Measurements from ENCODE around the gene BLVRA.
"Not testable (repeated sequence)": the region's sequence is repeated elsewhere in the genome, so short reads cannot be mapped to it uniquely, and the experiment has no call there.

BLVRA gene

GRCh38 chr7:43758029-43758821 lies at the start of gene BLVRA:
Gene BLVRA (plus strand): TSS chr7:43758680. CDS start chr7:43771159, 12,479 bp downstream.
- DNase-seq = peak; percentile 62 to 65

DNA sequence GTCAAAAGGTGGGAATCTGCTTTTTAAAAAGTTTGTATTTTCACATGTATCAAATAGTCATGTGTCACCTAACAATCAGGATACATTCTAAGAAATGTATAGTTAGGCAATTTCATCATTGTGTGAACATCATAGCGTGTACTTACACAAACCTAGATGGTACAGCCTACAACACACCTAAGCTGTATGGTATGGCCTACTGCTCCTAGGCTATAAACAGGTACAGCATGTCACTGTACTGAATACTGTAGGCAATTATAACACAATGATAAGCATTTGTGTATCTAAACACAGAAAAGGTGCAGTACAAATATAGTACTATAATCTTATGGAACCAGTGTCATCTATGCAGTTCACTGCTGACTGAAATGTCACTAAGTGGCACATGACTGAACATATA lies 47.0 kb upstream of the BLVRA start:
- no peak for DNase-seq

DNA sequence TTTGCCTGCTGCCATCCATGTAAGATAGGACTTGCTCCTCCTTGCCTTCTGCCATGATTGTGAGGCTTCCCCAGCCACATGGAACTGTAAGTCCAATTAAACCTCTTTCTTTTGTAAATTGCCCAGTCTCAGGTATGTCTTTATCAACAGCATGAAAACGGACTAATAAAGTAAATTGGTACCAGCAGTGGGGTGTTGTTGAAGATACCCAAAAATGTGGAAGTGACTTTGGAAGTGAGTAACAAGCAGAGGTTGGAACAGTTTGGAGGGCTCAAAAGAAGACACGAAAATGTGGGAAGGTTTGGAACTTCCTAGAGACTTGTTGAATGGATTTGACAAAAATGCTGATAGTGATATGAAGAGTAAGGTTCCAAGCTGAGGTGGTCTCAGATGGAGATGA lies 42.5 kb upstream of the BLVRA start:
- not testable (repeated sequence) for DNase-seq

DNA sequence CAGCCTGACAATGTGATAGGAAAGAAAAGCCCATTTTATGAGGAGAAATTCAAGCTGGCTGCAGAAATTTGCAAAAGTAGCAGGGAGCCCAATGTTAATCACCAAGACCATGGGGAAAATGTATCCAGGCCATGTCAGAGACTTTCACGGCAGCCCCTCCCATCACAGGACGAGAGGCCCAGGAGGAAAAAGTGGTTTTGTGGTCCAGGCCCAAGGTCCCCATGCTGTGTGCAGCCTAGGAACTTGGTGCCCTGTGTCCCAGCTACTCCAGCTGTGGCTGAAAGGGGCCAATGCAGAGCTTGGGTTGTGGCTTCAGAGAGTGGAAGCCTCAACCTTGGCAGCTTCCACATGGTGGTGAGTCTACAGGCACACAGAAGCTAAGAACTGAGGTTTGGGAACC lies 41.9 kb upstream of the BLVRA start:
- no peak for DNase-seq

DNA sequence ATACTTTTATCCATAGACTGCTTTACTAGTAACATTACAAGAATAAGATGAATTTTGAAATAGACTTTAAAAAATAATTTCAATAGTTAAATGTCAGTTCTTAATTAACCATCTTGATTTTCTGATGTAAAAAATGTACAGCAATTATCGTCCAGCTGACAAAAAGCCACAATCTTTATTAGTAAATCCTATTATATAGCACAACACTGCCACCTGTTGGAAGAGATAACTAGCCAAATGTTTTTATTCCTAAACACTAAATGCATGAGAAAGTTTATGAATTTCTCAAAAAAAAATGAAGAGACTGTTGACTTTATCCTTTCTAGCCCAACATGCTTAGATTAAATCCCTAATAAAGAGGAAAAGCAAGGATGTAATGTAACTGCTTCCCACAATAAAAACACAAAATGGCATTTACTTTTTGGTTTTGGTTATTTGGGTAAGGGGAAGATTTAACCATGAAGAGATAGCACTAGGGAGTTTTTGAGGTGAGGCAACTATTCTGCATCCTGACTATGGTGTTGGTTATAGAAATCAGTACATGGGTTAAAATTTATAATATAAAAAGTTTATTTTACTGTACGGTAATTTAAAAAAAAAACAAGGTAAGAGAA lies 37.2 kb upstream of the BLVRA start:
- DNase-seq = peak in 1 of 2 donors; percentile 29

DNA sequence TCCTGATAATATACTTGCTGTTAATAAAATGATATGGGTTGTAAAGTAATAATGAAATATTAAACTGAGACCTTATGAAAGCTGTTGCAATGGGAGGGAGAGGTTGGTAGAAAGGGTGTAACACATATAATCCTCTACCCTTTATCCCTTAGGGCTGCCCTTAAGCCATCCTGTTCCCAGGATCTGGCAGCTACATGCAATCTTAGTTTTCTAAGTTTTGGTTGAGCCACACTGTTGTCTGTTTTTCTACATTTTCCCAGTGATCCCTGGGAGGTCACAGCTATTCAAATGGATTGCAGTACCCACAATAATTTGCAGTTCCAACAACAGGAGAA lies 35.5 kb upstream of the BLVRA start:
- DNase-seq = no peak

DNA sequence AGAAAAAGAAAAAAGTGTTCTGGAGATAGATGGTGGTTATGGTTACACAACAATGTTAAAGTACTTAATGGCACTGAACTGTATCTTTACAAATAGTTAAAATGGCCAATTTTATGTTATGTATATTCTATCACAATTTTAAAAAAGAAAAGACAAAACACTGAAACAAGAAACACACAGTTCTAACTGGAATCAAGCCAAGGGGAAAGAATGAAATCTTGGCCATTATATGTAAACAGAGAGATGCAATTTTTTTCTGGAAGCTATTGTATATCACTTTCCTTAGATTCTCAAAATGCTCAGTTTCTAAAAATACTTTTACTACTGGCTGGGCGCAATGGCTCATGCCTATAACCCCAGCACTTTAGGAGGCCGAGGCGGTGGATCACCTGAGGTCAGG lies 33.2 kb upstream of the BLVRA start:
- DNase-seq = no peak

DNA sequence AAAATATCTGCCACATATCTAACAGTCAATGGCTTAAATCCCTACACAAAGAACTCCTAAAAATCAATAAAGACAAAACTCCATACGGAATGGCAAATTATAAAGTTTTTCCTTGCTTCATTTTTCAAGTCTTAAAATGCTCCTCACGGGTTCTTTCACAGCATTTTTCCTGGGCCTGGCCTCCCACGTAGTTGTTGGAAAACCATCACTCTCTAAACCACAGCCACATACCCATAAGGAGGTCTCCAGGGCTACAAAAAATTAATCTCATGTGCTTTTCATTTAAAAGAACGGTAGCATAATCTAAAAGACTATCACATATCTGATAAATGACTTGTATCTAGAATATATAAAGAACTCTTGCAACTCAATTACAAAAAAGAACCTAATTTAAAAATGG lies 32.0 kb upstream of the BLVRA start:
- no peak for DNase-seq

DNA sequence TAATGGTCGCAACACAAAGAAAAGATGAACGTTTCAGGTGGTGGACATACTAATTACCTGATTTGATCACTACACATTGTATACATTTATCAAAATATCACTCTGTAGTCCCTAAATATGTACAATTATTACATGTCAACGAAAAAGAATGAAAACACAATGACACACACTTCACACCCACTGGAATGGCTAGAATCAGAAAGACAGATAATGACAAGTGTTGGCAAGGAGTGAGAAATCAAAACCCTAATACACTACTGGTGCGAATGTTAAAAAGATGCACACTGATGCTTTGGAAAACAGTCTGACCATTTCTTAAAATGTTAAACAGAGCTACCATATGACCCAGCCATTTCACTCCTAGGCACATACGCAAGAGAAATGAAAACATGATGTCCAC lies 31.5 kb upstream of the BLVRA start:
- DNase-seq = no peak

DNA sequence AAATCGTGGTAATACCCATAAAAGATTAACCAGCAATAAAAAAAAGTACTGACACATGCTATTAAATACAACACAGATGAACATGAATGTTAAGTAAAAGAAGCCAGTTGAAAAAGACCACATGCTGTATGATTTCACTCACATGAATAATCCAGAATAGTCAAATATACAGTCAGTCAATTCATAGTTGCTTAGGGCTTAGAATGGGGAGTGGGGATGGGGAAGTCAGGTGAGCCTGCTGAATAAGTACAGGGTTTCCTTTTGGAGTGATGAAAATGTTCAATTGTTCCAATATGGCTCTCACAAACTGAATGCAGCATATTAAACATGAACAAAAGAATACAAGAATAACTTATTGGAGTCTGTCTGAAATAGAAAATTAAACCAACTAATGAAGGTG lies 31.0 kb upstream of the BLVRA start:
- DNase-seq = no peak

- peak; percentile 79 to 82 for DNase-seq
Observed at GRCh38 chr7:43729214-43729923, 29.1 kb upstream of the BLVRA start, which contains the start of gene COA1. Gene COA1 (minus strand): TSS chr7:43729523. CDS start chr7:43648614, 80,909 bp downstream.

DNA sequence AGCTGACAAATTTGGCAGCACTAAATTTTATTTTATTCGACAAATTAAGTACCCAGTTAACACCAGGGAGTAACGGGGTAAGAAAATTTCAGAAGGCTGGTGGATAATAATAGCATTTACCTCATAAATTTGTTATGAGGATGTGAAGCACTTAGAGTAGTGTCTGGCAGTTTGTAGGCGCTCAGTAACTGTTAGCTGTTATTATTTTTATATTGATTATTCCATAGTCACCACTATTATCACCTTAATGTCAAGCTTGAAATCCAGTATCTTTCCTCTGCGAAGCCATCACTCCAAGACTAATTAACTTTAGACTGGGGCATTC lies 28.6 kb upstream of the BLVRA start:
- no peak for DNase-seq

DNA sequence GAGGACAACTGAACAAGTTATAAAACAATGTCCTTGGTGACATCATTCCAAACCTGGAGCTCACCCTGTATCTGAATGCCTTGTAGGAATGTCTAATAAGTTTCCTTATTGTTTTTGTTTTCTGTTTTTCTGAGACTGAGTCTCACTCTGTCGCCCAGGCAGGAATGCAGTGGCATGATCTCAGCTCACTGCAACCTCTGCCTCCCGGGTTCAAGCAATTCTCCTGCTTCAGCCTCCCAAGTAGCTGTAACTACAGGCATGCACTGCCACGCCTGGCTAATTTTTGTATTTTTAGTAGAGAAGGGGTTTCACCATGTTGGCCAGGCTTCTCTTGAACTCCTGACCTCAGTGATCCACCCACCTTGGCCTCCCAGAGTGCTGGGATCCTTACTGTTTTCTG lies 27.0 kb upstream of the BLVRA start:
- not testable (repeated sequence) for DNase-seq

DNA sequence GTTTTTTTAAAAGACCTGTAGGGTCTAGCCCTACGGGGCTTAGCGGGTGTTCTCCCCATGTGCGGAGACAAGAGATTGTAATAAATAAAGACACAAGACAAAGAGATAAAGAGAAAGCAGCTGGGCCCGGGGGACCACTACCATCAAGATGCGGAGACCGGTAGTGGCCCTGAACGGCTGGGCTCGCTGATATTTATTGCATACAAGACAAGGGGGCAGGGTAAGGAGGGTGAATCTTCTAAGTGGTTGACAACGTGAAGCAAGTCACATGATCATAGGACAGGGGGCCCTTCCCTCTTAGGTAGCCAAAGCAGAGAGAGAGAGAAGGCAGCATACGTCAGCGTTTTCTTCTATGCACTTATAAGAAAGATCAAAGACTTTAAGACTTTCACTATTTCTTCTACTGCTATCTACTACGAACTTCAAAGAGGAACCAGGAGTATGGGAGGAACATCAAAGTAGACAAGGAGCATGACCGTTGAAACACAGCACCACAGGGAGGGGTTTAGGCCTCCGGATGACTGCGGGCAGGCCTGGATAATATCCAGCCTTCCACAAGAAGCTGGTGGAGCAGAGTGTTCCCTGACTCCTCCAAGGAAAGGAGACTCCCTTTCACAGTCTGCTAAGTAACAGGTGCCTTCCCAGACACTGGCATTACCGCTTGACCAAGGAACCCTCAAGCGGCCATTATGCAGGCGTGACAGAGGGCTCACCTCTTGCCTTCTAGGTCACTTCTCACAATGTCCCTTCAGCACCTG lies 23.7 kb upstream of the BLVRA start:
- not testable (repeated sequence) for DNase-seq

GRCh38 chr7:43735403-43735801 lies 23.1 kb upstream of the BLVRA start:
- no peak for DNase-seq

DNA sequence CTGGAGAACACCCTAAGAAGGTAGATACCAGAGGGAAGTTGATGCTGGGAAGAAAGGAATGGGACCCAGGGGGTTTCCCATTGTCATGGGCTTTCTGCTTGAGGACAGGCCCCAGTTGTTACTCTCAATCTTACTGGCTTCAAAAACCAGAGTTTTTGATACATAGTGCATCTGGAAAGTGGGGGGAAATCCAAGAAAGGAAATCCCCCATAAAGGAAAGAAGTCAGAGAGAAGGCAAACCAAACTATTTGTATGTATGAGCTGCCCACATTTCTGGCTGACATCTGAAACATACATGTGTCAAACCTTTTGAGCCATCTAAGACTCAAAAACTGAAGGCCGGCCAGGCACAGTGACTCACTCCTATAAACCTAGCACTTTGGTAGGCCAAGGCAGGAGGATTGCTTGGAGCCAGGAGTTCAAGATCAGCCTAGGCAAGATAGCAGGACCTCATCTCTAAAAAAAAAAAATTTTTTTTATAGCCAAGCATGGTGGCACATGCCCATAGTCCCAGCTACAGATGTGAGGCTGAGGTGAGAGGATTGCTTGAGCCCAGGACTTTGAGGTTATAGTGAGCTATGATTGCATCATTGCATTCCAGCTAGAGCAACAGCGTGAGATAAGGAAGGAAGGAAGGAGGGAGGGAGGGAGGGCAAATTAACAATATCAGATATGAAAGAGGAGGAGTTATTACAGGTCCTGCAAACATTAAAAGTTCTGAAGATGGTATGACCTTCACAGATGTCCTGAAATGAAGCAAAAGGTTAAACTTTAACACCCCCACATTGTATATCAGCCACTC lies 22.5 kb upstream of the BLVRA start:
- no peak for DNase-seq

GRCh38 chr7:43737467-43738127 lies 20.9 kb upstream of the BLVRA start:
- no peak for DNase-seq

DNA sequence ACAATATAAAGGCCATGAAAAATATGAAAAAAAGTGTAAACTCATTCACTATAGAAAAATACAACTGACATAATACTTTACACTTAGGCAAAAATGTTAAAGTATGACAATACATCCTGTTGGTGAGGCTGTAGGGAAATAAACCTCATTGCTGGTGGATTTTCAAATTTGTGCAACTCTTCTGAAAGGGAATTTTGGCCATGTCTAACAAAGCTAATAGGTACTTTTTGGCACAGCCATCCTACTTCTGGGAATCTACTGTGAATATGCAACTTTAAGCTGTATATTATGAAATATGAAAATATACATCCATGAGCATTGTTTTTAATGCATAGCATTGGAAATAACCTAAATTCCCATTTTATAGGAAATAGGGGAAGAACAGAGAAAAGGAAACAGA lies 15.8 kb upstream of the BLVRA start:
- no peak for DNase-seq

GRCh38 chr7:43747328-43748105 lies 11.0 kb upstream of the BLVRA start:
- no peak for DNase-seq

DNA sequence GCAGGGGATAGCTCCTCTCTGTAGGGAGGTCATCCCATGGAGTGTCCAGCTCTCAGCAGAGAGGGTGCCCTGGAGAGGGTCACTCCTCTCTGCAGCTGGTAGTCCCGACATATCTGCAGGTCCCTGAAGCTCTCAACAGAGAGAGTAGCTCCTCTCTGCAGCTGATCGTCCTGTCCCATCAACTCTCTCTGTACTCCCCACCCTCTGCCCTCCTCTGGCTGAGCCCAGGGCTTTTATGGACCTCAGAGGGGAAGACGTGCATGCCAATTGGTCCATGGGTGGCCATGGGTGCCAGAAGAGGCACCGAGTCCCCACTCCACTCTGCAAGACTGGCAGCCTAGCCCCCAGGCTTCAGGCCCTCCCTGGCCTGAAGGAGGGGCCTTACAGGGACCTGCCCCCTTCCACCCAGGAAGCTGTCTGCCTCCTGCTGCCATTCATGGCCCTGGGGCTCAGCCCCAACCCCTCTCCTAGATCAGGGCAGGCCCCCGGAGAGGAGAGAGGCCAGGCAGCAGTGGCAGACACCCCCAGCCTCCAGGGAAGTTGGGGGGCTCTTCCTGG lies 9.0 kb upstream of the BLVRA start:
- no peak for DNase-seq

Data from activated CD4-positive, alpha-beta T cell treated with anti-CD3 and anti-CD28 coated beads for 4 hours (primary cell).